ENCODE data around the gene FBXW10.
A peak's percentile ranks its signal among the peaks of the same experiment; 100 is the strongest.
"Not testable (repeated sequence)": the region's sequence is repeated elsewhere in the genome, so short reads cannot be mapped to it uniquely, and the experiment has no call there.

FBXW10 gene

DNA sequence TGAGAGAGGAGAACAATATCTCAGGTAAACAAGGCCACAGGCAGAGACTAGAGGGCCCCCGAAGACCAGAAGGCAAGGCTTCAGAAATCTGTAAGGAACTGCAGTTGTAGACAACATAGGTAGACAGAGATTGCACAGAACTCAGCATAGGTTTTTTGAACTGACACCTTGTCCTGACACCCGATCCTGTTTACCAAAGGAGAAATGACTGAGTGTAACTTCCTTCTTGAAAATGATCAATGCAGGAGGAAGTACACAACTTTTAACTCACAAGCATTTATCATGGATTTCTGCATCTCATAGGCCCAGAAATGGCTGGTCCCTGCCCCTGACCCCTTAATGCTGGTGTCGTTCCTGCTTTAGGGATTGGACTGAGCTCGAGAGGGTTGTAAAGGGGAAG, 872 bp downstream of the FBXW10 start:
- H3K4me3 ChIP-seq (ENCODE audit: low read depth, low read length), result not testable (repeated sequence)

- H3K4me3 ChIP-seq (ENCODE audit: low read depth, low read length), result not testable (repeated sequence)
These were observed 2.7 kb downstream of the FBXW10 start for GRCh38 chr17:18746551-18746950.

DNA sequence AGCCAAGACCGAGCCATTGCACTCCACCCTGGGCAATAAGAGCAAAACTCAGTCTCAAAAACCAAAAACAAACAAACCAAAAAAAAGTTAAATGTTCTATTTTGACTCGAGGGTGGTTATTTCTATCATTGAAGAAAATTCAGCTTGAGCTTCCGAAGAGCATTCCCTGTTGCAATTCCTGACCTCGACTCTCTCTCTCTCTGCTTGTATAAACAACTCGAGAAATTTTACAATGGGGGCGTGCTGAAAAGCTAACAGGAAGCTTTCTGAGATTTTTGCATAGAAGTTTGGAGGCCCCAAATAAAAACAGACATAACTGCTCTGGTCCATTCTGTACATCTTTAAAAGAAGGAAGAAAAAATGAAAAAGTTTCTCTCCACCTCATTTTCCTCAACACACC, 3.6 kb downstream of the FBXW10 start:
- H3K4me3 ChIP-seq (ENCODE audit: low read depth, low read length), result not testable (repeated sequence)

GRCh38 chr17:18750242-18750641, 6.4 kb downstream of the FBXW10 start:
- H3K4me3 ChIP-seq (ENCODE audit: low read depth, low read length), result not testable (repeated sequence)

DNA sequence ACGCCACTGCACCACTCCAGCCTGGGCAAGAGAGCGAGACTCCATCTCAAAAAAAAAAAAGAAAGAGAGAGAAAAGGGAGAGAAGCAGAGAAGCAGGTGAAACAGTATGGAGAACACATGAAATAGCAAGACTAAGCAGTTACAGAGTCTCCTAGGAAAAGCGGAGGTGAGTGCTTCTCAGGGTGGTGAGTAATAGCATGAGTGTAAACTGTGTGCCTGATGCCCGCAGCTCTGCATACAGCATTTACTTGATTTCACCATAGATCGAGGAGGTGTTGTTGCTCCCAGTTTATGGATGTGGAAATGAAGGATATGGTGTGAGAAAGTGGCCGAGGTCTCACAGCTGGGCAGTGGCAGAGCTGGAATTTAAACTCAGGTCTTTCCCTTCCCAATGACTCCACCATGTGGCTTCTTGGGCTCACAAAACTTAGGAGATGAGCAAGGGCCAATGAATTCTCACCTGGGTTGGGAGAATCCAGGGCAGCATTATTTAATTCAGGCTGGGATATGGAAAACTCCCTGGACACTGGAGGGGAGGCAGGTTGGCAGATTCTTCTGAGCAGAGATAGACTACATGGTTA, 10.1 kb downstream of the FBXW10 start:
- H3K4me3 ChIP-seq (ENCODE audit: low read depth, low read length), result not testable (repeated sequence)

DNA sequence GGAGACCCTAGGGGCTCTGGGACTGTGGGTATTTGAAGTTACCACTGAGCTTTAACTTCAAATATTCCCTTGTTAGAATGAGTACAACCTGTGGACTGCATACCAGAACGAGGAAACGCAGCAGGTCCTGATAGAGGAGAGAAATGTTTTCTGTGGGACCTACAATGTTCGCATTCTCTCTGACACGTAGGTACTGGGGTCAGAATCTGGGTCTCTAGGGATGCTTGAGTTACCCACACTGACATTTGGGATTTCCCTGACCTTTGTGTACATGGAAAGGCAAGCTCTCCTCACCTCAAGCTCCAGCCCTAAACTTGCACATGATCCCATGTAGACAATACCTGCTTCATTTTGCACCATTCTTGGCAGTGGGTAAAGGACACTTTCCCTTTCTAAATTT, 12.1 kb downstream of the FBXW10 start:
- not testable (repeated sequence) for H3K4me3 ChIP-seq (ENCODE audit: low read depth, low read length)

GRCh38 chr17:18757368-18758044, 13.7 kb downstream of the FBXW10 start:
- not testable (repeated sequence) for H3K4me3 ChIP-seq (ENCODE audit: low read depth, low read length)

DNA sequence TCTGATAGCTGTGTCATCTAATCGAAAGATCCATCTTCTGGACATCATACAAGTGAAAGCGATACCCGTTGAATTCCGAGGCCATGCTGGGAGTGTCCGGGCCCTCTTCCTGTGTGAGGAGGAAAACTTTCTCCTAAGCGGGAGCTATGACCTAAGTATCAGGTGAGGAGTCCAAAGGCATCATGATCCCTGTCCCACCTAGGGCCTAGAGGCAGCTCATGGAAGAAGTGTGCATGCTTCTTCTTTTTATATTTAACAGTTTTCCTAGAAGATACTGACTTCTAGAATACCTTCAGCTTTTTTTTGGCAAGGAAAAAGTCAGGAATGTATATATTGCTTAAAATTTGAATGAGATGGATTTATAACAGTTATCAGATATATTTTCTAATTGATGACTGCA, 14.5 kb downstream of the FBXW10 start:
- H3K4me3 ChIP-seq (ENCODE audit: low read depth, low read length), result not testable (repeated sequence)

DNA sequence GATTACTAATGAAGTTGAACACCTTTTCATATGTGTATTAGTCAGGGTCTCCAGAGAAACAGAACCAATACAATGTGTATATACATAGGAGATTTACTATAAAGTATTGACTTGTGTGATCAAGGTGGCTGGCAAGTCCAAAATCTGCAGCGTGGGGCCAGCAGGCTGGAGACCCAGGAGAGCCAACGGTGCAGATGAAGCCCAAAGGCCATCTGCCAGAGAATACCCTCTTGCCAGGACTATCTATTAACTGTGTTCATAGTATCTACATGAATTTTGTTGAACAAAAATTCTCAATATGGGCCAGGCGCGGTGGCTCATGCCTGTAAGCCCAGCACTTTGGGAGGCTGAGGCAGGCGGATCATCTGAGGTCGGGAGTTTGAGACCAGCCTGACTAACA, 16.4 kb downstream of the FBXW10 start:
- not testable (repeated sequence) for H3K4me3 ChIP-seq (ENCODE audit: low read depth, low read length)

GRCh38 chr17:18770572-18770971, 26.7 kb downstream of the FBXW10 start:
- H3K4me3 ChIP-seq (ENCODE audit: low read depth, low read length), result not testable (repeated sequence)

GRCh38 chr17:18771066-18771465, 27.2 kb downstream of the FBXW10 start:
- not testable (repeated sequence) for H3K4me3 ChIP-seq (ENCODE audit: low read depth, low read length)

GRCh38 chr17:18772471-18772870, 28.6 kb downstream of the FBXW10 start:
- no peak overlapping the region for H3K4me3 ChIP-seq (ENCODE audit: low read depth, low read length)
- TF ChIP-seq, protein P1, sequence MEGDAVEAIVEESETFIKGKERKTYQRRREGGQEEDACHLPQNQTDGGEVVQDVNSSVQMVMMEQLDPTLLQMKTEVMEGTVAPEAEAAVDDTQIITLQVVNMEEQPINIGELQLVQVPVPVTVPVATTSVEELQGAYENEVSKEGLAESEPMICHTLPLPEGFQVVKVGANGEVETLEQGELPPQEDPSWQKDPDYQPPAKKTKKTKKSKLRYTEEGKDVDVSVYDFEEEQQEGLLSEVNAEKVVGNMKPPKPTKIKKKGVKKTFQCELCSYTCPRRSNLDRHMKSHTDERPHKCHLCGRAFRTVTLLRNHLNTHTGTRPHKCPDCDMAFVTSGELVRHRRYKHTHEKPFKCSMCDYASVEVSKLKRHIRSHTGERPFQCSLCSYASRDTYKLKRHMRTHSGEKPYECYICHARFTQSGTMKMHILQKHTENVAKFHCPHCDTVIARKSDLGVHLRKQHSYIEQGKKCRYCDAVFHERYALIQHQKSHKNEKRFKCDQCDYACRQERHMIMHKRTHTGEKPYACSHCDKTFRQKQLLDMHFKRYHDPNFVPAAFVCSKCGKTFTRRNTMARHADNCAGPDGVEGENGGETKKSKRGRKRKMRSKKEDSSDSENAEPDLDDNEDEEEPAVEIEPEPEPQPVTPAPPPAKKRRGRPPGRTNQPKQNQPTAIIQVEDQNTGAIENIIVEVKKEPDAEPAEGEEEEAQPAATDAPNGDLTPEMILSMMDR (IDR thresholded peaks at IDR 0.05; ENCODE audit: borderline replicate concordance, insufficient read depth, low read depth, low read length), result no peak

DNA sequence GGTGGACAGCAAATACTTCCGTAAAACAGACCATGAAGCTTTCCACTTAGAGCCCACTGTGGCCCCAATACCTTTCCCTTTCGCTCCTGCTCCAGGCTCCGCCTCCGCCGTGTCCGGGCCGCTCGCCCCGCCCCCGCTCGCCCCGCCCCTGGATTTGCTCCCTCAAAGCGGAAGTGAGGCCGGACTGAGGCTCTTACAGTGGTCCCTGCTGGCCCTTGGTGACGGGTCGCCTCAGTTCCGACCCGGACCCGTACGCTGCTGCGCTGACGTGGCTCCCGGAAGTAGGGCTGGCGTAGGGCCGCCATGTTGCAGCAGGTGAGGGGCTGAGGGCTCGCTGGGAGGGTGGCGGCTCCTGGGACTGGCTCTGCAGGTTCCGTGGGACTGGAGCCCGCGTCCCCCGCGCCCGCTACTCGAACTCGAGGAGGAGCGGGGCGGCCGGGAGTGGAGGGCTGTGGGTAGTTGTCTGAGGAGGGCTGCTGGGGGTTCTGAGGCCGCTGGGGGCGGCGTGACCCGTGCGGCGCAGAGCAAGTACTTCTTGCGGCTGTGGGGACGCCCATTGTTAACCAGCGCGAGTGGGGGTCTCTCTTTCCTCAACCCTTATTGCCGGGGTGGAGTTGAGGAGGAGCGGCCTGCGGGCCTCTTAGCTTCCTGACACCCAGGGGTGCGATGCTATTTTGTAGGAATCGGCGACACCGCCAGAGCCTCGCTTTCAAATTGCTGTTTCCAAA, 37.3 kb downstream of the FBXW10 start, which contains the start of gene TVP23B:
Gene TVP23B (plus strand): TSS at position 193 of the 728 bp plus-strand sequence. CDS start 111 bp downstream, at position 304.
- H3K4me3 ChIP-seq (ENCODE audit: low read depth, low read length), result peak within 1 kb of the TSS; percentile 56

GRCh38 chr17:18781805-18782204, 38.0 kb downstream of the FBXW10 start:
- peak overlapping the region; percentile 56 for H3K4me3 ChIP-seq (ENCODE audit: low read depth, low read length)

- H3K4me3 ChIP-seq (ENCODE audit: low read depth, low read length), result not testable (repeated sequence)
These were observed 42.1 kb downstream of the FBXW10 start for GRCh38 chr17:18785933-18786332.

DNA sequence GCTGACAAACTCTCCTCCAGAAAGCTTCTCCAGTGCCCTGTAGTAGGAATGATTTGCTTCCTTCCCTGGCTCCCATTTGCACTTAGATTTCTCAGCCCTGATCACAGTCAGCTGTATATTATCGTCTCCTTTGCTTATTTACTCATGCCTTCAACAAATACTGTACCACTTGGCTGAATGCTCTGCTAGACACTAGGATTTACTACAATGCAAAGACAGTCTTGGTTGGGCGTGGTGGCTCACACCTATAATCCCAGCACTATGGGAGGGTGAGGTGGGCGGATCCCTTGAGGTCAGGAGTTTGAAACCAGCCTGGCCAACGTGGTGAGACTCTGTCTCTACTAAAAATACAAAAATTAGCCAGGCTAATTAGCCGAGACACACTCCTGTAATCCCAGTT, 43.0 kb downstream of the FBXW10 start:
- H3K4me3 ChIP-seq (ENCODE audit: low read depth, low read length), result not testable (repeated sequence)

GRCh38 chr17:18791402-18791801, 47.5 kb downstream of the FBXW10 start:
- H3K4me3 ChIP-seq (ENCODE audit: low read depth, low read length), result not testable (repeated sequence)

DNA sequence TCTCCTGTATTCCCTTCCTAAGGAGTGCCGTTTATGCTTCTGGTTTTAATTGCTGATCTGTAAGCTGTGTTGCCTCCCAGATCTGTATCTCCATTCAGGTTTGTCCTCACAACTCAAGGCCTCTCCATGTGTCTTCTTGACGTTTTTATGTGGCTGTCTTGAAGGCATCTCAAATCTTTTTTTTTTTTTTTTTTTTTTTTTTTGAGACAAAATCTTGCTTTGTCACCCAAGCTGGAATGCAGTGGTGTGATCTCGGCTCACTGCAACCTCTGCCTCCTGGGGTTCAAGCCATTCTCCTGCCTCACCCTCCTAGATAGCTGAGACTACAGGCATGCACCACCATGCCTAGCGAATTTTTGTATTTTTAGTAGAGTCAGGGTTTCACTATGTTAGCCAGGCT, 51.0 kb downstream of the FBXW10 start:
- not testable (repeated sequence) for H3K4me3 ChIP-seq (ENCODE audit: low read depth, low read length)

DNA sequence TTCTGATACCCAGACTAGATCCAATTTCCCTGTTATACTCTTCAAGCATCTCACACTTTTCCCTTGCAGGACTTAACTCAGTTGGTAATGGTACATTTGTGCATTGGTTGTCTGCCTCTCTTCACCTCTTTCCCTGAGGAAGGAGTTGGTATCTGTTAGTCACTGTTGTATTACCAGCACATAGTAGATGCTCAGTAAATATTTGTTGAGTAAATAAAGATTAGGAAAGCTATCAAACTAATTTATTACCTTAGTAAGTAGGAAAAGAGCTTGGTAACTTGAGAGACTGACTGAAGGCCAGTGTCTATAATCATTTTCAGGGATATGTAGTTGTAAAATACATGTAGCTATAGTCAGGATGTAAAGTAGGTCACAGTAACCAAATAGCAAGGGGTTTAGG, 53.0 kb downstream of the FBXW10 start:
- not testable (repeated sequence) for H3K4me3 ChIP-seq (ENCODE audit: low read depth, low read length)

Data from GM12875 (cell line).